ENCODE measurements around the gene NT5DC3. TPM values are rescaled to one million over a fixed set of nuclear protein-coding genes. Genes with fewer than 3 reads are reported as not detected.

Gene NT5DC3
- total RNA-seq, 1 donor = 22.9 TPM

DNA sequence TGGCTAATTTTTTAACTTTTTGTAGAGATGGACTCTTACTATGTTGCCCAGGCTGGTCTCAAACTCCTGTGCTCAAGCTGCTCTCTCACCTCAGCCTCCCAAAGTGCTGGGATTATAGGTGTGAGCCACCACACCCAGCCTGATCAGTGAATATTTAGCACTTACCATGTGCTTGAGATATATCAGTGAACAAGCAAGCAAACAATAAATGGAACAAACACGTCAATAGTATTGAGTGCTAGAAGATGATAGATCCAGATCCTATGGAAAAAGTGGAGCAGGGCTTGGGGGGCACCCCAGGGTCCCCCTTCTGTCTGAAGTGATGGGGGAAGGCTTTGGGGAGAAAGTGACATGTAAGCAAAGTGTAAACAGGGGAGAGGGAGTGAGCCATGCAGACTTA, 83.8 kb downstream of the NT5DC3 start:
- DNase-seq (ENCODE audit: low read depth) = no peak
- TF ChIP-seq, protein P1, sequence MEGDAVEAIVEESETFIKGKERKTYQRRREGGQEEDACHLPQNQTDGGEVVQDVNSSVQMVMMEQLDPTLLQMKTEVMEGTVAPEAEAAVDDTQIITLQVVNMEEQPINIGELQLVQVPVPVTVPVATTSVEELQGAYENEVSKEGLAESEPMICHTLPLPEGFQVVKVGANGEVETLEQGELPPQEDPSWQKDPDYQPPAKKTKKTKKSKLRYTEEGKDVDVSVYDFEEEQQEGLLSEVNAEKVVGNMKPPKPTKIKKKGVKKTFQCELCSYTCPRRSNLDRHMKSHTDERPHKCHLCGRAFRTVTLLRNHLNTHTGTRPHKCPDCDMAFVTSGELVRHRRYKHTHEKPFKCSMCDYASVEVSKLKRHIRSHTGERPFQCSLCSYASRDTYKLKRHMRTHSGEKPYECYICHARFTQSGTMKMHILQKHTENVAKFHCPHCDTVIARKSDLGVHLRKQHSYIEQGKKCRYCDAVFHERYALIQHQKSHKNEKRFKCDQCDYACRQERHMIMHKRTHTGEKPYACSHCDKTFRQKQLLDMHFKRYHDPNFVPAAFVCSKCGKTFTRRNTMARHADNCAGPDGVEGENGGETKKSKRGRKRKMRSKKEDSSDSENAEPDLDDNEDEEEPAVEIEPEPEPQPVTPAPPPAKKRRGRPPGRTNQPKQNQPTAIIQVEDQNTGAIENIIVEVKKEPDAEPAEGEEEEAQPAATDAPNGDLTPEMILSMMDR (IDR thresholded peaks at IDR 0.05; ENCODE audit: insufficient read depth, low read depth, low read length) = no peak
- no peak overlapping the region for H3K4me3 ChIP-seq (ENCODE audit: low read depth, low read length)

DNA sequence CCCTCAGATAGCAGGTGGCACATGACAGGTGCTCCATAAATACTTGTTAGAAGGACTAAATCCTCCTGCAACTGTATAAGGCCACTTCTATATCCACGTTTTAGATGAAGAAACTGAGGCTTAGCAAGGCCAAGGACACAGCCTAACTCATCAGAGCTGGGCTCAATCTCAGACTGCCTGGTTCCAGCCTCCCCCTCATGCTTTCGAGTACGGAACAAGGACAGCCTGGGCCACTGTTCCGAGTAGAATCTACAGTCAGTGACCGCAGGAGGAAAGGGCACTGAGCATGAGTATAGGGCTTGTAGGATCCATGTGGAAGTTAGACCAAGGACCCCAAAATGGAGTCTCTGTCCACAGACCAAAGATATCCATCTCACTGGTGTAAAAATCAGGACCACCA, 84.6 kb downstream of the NT5DC3 start:
- TF ChIP-seq, protein P1 (IDR thresholded peaks at IDR 0.05; ENCODE audit: insufficient read depth, low read depth, low read length) = no peak
- no peak for DNase-seq (ENCODE audit: low read depth)
- no peak overlapping the region for H3K4me3 ChIP-seq (ENCODE audit: low read depth, low read length)

DNA sequence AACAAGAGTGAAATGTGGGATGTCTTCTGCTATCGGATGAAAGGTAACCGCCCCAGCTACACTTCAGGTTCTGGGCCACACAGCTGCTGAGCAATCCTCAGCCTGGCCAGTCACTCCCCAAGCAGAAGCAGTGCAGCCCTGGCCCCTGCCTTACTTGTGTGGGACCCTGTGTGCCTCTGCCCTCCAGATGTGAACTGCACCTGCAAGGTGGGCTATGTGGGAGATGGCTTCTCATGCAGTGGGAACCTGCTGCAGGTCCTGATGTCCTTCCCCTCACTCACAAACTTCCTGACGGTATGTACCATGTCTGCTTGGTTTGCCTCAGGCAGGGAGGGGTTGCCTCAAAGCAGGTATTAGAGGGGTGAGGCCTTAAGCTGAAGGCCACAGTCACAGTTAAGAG, 85.6 kb downstream of the NT5DC3 start:
- DNase-seq (ENCODE audit: low read depth) = no peak
- H3K4me3 ChIP-seq (ENCODE audit: low read depth, low read length) = no peak overlapping the region
- TF ChIP-seq, protein P1 (IDR thresholded peaks at IDR 0.05; ENCODE audit: insufficient read depth, low read depth, low read length) = no peak

DNA sequence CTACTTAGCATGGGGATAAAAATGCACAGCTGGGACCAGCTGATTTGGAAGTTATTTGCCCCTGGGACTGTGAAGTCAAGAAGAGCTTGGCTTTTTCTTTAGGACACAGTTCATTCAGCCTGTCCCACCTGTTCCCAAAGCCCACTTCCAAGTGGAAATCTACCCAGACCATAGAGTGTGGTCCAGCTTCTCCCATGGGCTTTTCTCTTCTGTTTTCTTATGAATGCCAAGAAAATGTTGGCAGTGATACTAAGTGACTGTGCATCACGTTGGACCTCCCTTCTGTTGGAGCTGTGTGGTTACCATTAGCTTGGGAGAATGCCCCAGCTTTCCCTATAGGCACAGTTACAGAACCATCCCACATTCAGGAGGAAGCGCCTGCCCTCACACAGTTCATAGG, 89.4 kb downstream of the NT5DC3 start:
- DNase-seq (ENCODE audit: low read depth) = no peak
- TF ChIP-seq, protein P1 (IDR thresholded peaks at IDR 0.05; ENCODE audit: insufficient read depth, low read depth, low read length) = no peak
- no peak overlapping the region for H3K4me3 ChIP-seq (ENCODE audit: low read depth, low read length)

DNA sequence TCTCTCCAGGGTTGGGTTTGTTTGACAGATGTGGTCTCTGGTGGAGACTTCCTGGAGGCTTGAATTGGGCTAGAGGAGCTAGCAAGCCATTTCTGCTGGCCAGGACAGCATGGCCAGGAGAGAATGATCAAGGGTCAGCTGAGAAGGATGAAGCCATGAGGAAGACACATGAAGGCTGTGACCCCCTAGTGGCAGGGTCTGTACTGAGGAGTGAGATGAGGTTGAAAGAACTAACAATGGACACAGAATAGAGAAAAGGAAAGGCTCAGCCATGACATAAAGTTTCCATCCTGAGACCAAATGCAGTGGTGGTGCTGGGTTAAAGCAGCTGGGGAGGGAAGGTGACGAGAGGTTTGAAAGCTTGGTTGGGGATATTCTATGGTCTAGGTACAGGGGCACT, 89.9 kb downstream of the NT5DC3 start:
- TF ChIP-seq, protein P1 (IDR thresholded peaks at IDR 0.05; ENCODE audit: insufficient read depth, low read depth, low read length) = peak; percentile 15
- H3K4me3 ChIP-seq (ENCODE audit: low read depth, low read length) = no peak overlapping the region
- DNase-seq (ENCODE audit: low read depth) = no peak

DNA sequence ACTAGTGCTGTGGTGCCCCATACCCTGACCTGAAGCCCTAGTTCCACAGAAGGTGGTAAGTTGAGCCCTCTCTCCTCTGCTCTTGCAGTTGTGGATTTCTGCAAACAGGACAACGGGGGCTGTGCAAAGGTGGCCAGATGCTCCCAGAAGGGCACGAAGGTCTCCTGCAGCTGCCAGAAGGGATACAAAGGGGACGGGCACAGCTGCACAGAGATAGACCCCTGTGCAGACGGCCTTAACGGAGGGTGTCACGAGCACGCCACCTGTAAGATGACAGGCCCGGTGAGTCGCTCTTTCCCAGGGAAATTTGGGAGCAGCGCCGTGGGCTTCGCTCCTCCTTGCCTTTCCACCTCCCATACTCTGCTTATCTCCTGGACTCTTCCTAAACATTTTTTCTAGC, 92.2 kb downstream of the NT5DC3 start:
- no peak for DNase-seq (ENCODE audit: low read depth)
- no peak overlapping the region for H3K4me3 ChIP-seq (ENCODE audit: low read depth, low read length)
- TF ChIP-seq, protein P1 (IDR thresholded peaks at IDR 0.05; ENCODE audit: insufficient read depth, low read depth, low read length) = no peak

DNA sequence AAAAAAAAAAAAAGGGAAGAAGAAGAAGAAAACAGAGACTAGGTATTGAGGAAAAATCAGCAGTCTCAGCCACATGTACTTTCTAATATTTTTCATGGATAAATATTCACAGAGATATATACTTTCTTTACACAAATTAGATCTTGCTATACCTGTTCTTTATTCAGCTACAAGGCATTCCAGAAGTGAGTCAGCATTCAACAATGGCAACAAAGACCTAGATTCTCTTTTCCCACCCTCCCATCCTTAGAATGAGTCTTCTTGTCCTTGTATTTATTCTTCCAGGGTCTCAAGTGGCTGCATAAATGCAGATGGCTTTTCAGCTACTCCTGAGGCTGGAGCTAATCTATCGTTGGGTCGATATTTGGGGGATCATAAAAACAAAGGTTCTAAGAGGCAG, 93.0 kb downstream of the NT5DC3 start:
- no peak for DNase-seq (ENCODE audit: low read depth)
- no peak overlapping the region for H3K4me3 ChIP-seq (ENCODE audit: low read depth, low read length)
- TF ChIP-seq, protein P1 (IDR thresholded peaks at IDR 0.05; ENCODE audit: insufficient read depth, low read depth, low read length) = no peak

Data from fibroblast of villous mesenchyme (primary cell).